Measurements from ENCODE around the gene VCX2.

The VCX2 gene

DNA sequence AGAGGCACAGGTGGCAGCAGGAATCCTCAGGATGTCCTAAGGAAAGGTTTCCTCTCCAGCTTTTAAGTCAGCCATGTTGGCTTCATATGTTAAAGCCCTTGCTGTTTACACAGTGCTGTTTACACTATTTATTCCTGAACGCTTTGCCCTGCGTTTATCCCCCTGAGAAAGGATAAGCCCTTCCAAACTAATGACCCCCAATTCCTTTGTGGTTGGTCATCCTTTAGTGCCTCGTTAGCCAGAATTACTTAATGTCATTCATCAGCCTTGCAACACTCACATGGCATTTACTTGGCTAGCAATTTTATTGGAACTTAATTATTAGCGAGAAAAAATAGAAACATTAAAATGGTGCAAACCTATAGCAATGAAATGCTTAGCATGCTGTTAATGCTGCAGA is 23.8 kb downstream of the VCX2 start:
- no peak for TF ChIP-seq CTCF (IDR thresholded peaks at IDR 0.05)
- no peaks in the 10 kb centered on the region for H3K27me3 Mint-ChIP-seq (ENCODE audit: low read depth, poor library complexity)

GRCh38 chrX:8144925-8145324 is 26.1 kb downstream of the VCX2 start:
- no peak overlapping the region for H3K27ac Mint-ChIP-seq
- DNase-seq: no peak
- H3K27me3 Mint-ChIP-seq (ENCODE audit: low read depth, poor library complexity): no peaks in the 10 kb centered on the region
- H3K4me1 Mint-ChIP-seq: peaks cover 12% of the 10 kb centered on the region
- no peak overlapping the region for H3K4me3 Mint-ChIP-seq
- peaks cover 5% of the 10 kb centered on the region for H3K36me3 Mint-ChIP-seq (ENCODE audit: low read depth)
- no peak for TF ChIP-seq CTCF (IDR thresholded peaks at IDR 0.05)
- H3K9me3 Mint-ChIP-seq: peaks cover 20% of the 10 kb centered on the region

More for the DNA sequence above, 23.8 kb downstream of the VCX2 start:
- DNase-seq: no peak
- peaks cover 20% of the 10 kb centered on the region for H3K9me3 Mint-ChIP-seq
- H3K27ac Mint-ChIP-seq: no peak overlapping the region
- peaks cover 5% of the 10 kb centered on the region for H3K36me3 Mint-ChIP-seq (ENCODE audit: low read depth)
- H3K4me1 Mint-ChIP-seq: peaks cover 8% of the 10 kb centered on the region
- H3K4me3 Mint-ChIP-seq: no peak overlapping the region

DNA sequence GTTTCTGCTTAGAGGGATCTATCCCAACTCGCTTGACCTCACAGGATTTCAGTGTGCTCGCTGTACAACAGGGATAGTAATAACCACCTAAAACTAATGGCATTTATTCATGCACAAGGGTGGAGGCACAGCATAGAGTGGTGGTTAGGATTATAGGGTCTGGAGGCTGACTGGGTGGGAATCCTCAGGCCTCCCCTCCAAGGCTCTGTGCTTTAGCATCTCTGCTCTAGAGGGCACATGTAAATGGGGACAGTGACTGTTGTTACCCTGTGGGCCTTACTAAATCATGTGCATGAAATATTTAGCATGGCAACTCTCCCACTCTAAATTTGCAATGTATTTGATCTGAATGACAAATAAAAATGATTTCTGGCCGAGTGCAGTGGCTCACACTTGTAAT is 29.2 kb downstream of the VCX2 start:
- no peak for TF ChIP-seq CTCF (IDR thresholded peaks at IDR 0.05)
- H3K36me3 Mint-ChIP-seq (ENCODE audit: low read depth): peaks cover 5% of the 10 kb centered on the region
- no peak for DNase-seq
- no peak overlapping the region for H3K27ac Mint-ChIP-seq
- H3K4me1 Mint-ChIP-seq: peaks cover 10% of the 10 kb centered on the region
- H3K4me3 Mint-ChIP-seq: no peak overlapping the region
- no peaks in the 10 kb centered on the region for H3K27me3 Mint-ChIP-seq (ENCODE audit: low read depth, poor library complexity)
- H3K9me3 Mint-ChIP-seq: peaks cover 11% of the 10 kb centered on the region

DNA sequence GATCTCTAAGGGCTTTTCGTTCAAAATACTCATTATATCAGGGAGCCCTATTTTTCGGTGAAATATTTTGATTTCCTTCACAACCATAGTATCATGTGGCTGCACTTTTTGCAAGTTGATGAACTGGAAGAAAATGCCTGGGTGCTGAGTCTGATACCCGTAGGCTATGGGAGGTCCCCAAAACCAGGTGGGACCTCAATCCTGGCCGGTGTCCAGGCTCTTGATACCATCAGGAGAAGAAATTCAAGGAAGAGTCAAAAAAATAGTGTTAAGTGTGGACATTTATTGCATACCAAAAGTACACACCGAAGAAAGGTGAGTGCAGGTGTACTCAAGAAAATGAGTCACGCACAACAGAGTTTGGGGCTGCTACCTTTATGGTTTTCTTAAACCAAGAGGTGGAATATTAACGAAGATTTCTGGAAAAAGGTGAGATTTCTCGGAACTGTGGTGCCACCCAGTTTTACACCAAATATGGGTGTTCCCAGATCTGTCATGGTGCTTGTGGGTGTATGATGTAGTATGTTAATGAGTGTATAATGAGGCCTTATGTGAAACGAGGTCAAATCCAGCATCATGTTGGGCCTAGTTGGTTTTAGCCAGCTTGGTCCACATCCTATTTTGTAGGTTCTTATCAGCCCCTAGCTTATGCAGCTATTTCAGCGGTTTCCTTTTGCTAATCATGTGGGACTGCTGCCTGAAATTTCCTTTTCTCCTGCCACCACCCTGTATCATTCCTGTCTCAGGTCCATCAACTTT is 29.9 kb downstream of the VCX2 start:
- DNase-seq: no peak
- TF ChIP-seq CTCF (IDR thresholded peaks at IDR 0.05): no peak
- Mint-ChIP-seq H3K4me3 (no peak overlapping the region), H3K36me3 (ENCODE audit: low read depth) (peaks cover 5% of the 10 kb centered on the region), H3K9me3 (peaks cover 11% of the 10 kb centered on the region), H3K27ac (no peak overlapping the region), H3K27me3 (ENCODE audit: low read depth, poor library complexity) (no peaks in the 10 kb centered on the region), H3K4me1 (peaks cover 7% of the 10 kb centered on the region)

- Mint-ChIP-seq H3K4me1 (peaks cover 7% of the 10 kb centered on the region), H3K9me3 (peaks cover 8% of the 10 kb centered on the region), H3K4me3 (no peak overlapping the region), H3K36me3 (ENCODE audit: low read depth) (peaks cover 1% of the 10 kb centered on the region), H3K27me3 (ENCODE audit: low read depth, poor library complexity) (no peaks in the 10 kb centered on the region), H3K27ac (no peak overlapping the region)
- no peak for DNase-seq
- TF ChIP-seq CTCF (IDR thresholded peaks at IDR 0.05): no peak
Measured at GRCh38 chrX:8139716-8140115, 31.4 kb downstream of the VCX2 start.

DNA sequence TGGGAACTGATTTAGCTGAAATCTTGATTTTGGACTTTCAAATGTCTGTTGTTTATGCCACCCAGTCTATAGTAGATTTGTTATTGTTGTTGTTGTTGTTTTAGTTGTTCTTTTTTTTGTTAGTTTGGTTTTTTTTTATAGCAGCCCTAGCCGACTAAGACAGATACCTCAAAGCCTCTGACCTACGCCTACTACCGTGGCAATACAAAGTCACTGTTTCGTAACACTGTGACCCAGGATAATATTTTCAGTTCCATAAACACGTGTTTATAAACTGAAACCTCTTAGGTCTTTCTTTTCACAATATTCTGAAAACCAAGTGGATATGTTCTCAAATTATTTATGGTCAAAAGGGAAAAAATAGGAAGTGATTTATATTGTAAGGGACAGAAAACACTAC is 32.8 kb downstream of the VCX2 start:
- Mint-ChIP-seq H3K4me3 (no peak overlapping the region), H3K36me3 (ENCODE audit: low read depth) (peaks cover 13% of the 10 kb centered on the region), H3K4me1 (peaks cover 7% of the 10 kb centered on the region), H3K27me3 (ENCODE audit: low read depth, poor library complexity) (no peaks in the 10 kb centered on the region), H3K9me3 (peaks cover 9% of the 10 kb centered on the region), H3K27ac (no peak overlapping the region)
- no peak for TF ChIP-seq CTCF (IDR thresholded peaks at IDR 0.05)
- no peak for DNase-seq

All from nephron progenitor cell (in vitro differentiated cells).